AG09309 (cell line): ENCODE data around the gene CISD1.

Source experiments
- DNase-seq: peaks from one replicate; pipeline ENCODE4 v3.0.0-alpha.2; 2010; ENCODE audit warnings: low read depth
- H3K4me3 ChIP-seq: 2 replicates; pipeline ENCODE4 v1.5.1; 2011; ENCODE audit warnings: mild to moderate bottlenecking, low read depth, low read length, moderate library complexity; ENCODE audit not compliant: control insufficient read depth
- CTCF ChIP-seq: IDR thresholded peaks from 2 replicates; pipeline ENCODE4 v1.5.1; 2011; ENCODE audit warnings: mild to moderate bottlenecking, low read depth, low read length, inconsistent platforms; ENCODE audit not compliant: insufficient read depth, control insufficient read depth; ENCODE audit errors: missing control alignments

The CISD1 gene

DNA sequence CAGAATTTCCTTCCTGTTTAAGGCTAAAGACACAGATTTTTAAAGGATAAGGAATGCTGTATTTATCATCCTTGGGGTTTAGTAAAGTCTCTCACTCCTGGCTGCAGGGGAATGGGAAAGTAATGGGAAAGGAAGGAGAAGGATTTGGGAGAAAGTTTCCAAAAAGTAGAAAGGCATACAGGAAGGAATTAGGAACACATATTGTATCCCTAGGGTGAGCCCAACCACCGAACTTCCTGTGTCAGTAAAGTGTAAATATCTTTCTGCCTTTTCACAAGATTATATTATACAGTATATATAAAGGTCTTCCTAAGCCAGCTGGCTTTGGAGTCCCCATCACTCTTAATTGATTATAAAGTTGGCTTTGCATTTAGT, 53.9 kb downstream of the CISD1 start:
- H3K4me3 ChIP-seq: no peak overlapping the region

GRCh38 chr10:58326967-58327381, 58.0 kb downstream of the CISD1 start:
- H3K4me3 ChIP-seq: peak overlapping the region; percentile 42
- no peak for DNase-seq
- no peak for TF ChIP-seq CTCF

More for the DNA sequence above, 53.9 kb downstream of the CISD1 start:
- no peak for TF ChIP-seq CTCF
- DNase-seq: no peak

DNA sequence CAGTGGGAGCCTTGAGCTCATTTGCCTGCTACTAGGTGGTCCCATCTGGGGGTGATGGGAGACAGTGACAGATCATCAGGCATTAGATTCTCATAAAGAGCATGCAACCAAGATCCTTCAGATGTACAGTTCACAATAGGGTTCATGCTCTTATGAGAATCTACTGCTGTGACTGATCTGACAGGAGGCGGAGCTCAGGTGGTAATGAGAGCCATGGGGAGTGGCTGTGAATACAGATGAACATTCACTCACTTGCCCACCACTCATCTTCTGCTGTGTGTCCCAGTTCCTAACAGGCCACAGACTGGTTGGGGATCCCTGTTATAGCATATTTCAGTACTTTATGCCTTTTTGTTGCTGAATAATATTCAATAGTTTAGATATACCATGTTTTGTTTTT, 59.3 kb downstream of the CISD1 start:
- DNase-seq: no peak
- TF ChIP-seq CTCF: no peak
- no peak overlapping the region for H3K4me3 ChIP-seq

DNA sequence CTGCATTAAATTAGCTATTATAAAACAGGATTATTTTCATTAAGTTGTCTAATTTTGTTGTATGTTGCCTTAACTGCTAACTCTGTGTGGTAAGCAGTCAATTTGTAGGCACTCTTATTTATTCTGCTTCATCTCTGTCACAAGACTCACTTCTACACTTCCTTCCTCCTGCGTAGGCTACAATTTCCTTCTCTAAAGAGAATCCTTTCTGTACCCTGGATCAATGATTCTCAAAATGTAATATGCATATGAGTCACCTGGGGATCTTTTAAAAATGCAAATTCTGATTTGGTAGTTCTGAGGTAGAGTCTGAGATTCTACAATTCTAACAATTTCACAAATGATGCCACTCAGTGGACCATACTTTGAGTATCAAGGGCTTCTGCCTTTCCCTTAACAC, 61.5 kb downstream of the CISD1 start:
- no peak for DNase-seq
- H3K4me3 ChIP-seq: no peak overlapping the region
- TF ChIP-seq CTCF: no peak

- no peak for TF ChIP-seq CTCF
- no peak overlapping the region for H3K4me3 ChIP-seq
- DNase-seq: no peak
Measured at GRCh38 chr10:58331646-58332045, 62.7 kb downstream of the CISD1 start.

GRCh38 chr10:58334817-58335305, 65.9 kb downstream of the CISD1 start, which contains the start of gene UBE2D1:
Gene UBE2D1 (plus strand): TSS chr10:58335006. CDS start chr10:58335202, 196 bp downstream.
- H3K4me3 ChIP-seq: peak within 1 kb of the TSS; percentile 97
- DNase-seq: no peak
- TF ChIP-seq CTCF: peak; percentile 1

DNA sequence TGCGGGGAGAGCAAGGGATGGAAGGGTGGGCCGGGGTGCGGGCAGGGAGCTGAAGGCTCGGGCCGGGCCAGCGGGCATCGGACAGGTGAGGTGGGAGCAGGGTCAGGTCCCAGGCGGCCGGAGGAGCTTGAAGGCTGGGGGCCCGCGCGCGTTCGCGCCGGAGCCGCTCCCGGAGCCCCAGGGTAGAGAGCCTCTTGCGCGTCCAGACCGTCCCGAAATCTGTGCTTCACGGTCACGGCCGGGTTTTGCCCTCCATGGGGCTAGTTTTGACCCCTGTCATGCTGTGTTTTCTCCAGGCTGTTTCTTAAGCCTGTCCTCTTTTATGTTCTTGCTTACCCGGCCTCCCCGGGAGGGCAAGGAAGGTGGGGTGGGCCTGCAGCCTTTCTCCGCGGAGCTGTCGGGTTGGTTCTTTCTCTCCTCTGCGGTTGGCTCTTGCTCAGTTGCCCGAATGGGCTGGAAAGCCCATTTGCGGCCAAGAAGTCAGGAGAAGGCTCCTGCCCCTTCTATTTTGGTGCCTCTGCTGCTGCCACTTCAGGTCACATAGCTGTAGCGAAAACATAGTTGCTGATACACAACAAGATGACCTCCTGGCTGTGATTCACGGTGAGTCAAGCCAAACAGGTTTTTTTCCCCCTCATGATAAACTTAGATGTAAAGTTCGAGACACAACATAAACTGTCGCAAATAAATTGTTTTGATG, 66.5 kb downstream of the CISD1 start:
- peak overlapping the region; percentile 97 for H3K4me3 ChIP-seq
- DNase-seq: no peak
- no peak for TF ChIP-seq CTCF
